GM19023 (cell line): Measurements from ENCODE around the gene RAB29.
"Not testable (repeated sequence)": the region's sequence is repeated elsewhere in the genome, so short reads cannot be mapped to it uniquely, and the experiment has no call there.

Experiments used
- ATAC-seq: cut with Tn5 transposase; IDR thresholded peaks from one replicate; pipeline ENCODE4 v1.9.1; 2021; ENCODE audit warnings: mild to moderate bottlenecking, moderate library complexity; ENCODE audit not compliant: unreplicated experiment

The RAB29 gene

GRCh38 chr1:205726619-205727125, 48.6 kb downstream of the RAB29 start:
- ATAC-seq, result no peak

- no peak for ATAC-seq
These were observed 49.8 kb downstream of the RAB29 start for GRCh38 chr1:205725514-205725913.

GRCh38 chr1:205720740-205721139, 54.5 kb downstream of the RAB29 start:
- not testable (repeated sequence) for ATAC-seq

- ATAC-seq, result no peak
These were observed 55.5 kb downstream of the RAB29 start for GRCh38 chr1:205719762-205720161.

- ATAC-seq, result no peak
These were observed 56.3 kb downstream of the RAB29 start for GRCh38 chr1:205719015-205719414.
